ENCODE results near the gene LSM14B. TPM values are rescaled to one million over a fixed set of nuclear protein-coding genes. Genes with fewer than 3 reads are reported as not detected.
A peak's percentile ranks its signal among the peaks of the same experiment; 100 is the strongest.
"Not testable (repeated sequence)": the region's sequence is repeated elsewhere in the genome, so short reads cannot be mapped to it uniquely, and the experiment has no call there.

The LSM14B gene
- polyA plus RNA-seq (2012; ENCODE audit: missing spikeins): 29.3 TPM

- FAIRE-seq: peak; percentile 91
- DNase-seq (ENCODE audit: insufficient read length): peak; percentile 98
- TF ChIP-seq POLR2AphosphoS5 (IDR thresholded peaks at IDR 0.05; ENCODE audit: low read depth, low read length) (no peak), POLR2A (IDR thresholded peaks at IDR 0.05; ENCODE audit: low read depth, low read length) (no peak; the same call in 1 of the 2 replicates), TAF1 (IDR thresholded peaks at IDR 0.05; ENCODE audit: borderline replicate concordance, low read depth, low read length) (no peak; the same call in 1 of the 2 replicates)
These were observed at the start of gene LSM14B for GRCh38 chr20:62121776-62122653. Gene LSM14B (plus strand): TSS chr20:62122475. CDS start chr20:62122667, 192 bp downstream.

GRCh38 chr20:62073323-62073722 lies 49.0 kb upstream of the LSM14B start:
- no peak for TF ChIP-seq TAF1 (IDR thresholded peaks at IDR 0.05; ENCODE audit: borderline replicate concordance, low read depth, low read length)
- TF ChIP-seq POLR2A (IDR thresholded peaks at IDR 0.05; ENCODE audit: low read depth, low read length): no peak
- no peak for TF ChIP-seq POLR2AphosphoS5 (IDR thresholded peaks at IDR 0.05; ENCODE audit: low read depth, low read length)
- DNase-seq (ENCODE audit: insufficient read length) (no peak), FAIRE-seq (no peak)

DNA sequence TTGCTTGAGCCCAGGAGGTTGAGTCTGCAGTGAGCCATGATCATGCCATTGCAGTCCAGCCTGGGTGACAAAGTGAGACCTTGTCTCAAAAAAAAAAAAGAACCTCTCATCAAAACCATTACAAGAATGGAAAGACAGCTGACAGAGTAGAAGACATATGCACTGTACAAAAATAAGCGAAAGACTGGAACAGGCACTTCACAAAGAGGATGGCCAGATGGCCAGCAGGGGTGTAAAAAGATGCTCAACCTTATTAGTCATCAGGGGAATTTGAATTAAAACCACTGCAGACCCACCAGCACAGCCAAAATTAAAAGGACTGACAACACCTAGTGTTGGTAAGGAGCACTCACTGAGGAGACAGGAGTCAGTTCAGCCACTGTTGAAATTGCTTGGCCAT lies 43.1 kb upstream of the LSM14B start:
- no peak for TF ChIP-seq POLR2AphosphoS5 (IDR thresholded peaks at IDR 0.05; ENCODE audit: low read depth, low read length)
- TF ChIP-seq POLR2A (IDR thresholded peaks at IDR 0.05; ENCODE audit: low read depth, low read length): no peak
- no peak for TF ChIP-seq TAF1 (IDR thresholded peaks at IDR 0.05; ENCODE audit: borderline replicate concordance, low read depth, low read length)

DNA sequence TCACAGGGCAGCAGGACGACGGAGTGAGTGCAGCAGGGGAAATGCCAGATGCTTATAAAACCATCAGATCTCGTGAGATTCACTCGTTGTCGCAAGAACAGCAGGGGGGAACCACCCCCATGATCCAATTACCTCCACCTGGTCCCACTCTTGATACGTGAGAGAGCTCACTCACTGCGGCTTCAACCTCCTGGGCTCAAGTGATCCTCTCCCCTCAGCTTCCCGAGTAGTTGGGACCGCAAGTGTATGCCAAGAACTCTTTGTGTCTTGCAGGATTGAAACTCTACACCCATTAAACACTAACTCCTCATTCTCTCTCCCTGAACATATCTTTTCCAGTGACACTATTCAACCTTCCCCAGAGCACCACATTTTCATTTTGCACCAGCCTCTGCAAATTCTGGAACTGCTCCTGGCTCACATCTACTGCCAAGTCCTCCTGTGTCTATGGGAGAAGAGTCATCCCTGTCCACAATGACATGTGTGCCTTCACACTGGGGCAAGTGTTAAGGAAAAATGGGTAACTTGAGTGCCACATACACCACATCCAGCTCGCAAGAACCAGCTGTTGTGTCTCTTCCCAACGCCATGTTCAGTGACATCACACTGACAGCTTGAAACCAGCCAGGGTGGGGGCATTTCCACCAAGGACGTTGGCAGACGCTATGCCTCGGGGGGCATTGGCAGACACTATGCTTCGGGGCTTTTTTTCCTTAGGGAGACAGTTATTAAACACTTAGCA lies 41.9 kb upstream of the LSM14B start:
- DNase-seq (ENCODE audit: insufficient read length) (no peak), FAIRE-seq (no peak)
- TF ChIP-seq POLR2AphosphoS5 (IDR thresholded peaks at IDR 0.05; ENCODE audit: low read depth, low read length) (no peak), TAF1 (IDR thresholded peaks at IDR 0.05; ENCODE audit: borderline replicate concordance, low read depth, low read length) (no peak), POLR2A (IDR thresholded peaks at IDR 0.05; ENCODE audit: low read depth, low read length) (no peak)

More for the DNA sequence above, 43.1 kb upstream of the LSM14B start:
- FAIRE-seq: no peak
- no peak for DNase-seq (ENCODE audit: insufficient read length)

- FAIRE-seq (no peak), DNase-seq (ENCODE audit: insufficient read length) (no peak)
- no peak for TF ChIP-seq POLR2A (IDR thresholded peaks at IDR 0.05; ENCODE audit: low read depth, low read length)
These were observed 39.0 kb upstream of the LSM14B start for GRCh38 chr20:62083312-62083711.

DNA sequence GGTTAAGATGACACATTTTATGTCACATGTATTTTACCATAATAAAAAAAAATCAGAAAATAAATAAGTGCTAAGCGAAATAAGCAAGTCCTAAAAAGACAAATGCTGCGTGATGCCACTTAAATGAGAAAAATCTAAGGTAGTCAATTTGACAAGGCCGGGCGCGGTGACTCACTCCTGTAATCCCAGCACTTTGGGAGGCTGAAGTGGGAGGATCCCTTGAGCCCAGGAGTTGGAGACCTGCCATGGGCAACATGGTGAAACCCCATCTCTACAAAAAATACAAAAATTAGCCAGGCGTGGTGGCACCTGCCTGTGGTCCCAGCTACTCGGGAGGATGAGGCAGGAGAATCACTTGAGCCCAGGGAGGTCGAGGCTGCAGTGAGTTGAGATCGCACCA lies 38.1 kb upstream of the LSM14B start:
- not testable (repeated sequence) for DNase-seq (ENCODE audit: insufficient read length); FAIRE-seq

- TF ChIP-seq TAF1 (IDR thresholded peaks at IDR 0.05; ENCODE audit: borderline replicate concordance, low read depth, low read length): no peak
- no peak for TF ChIP-seq POLR2AphosphoS5 (IDR thresholded peaks at IDR 0.05; ENCODE audit: low read depth, low read length)
- no peak for TF ChIP-seq POLR2A (IDR thresholded peaks at IDR 0.05; ENCODE audit: low read depth, low read length)
- FAIRE-seq (no peak), DNase-seq (ENCODE audit: insufficient read length) (no peak)
These were observed 37.1 kb upstream of the LSM14B start for GRCh38 chr20:62085206-62085605.

DNA sequence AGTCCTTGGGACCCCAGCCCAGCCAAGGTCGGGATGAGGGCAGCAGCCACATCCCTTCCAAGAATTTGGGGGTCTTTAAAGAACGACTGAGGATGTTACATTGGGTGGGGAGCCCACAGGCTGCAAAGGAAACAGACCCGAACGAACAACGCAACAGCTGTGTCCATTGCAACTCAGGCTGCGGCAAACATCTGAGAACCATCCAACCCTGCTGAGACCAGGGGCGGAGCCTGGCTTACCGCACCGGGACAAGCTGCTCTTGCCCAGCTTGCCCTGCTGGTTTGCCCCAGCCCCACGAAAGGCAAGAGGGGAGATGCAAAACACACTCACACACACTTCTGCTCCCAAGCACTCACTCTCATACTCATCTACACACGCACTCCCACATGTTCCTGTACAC lies 35.0 kb upstream of the LSM14B start:
- TF ChIP-seq POLR2AphosphoS5 (IDR thresholded peaks at IDR 0.05; ENCODE audit: low read depth, low read length) (no peak), TAF1 (IDR thresholded peaks at IDR 0.05; ENCODE audit: borderline replicate concordance, low read depth, low read length) (no peak), POLR2A (IDR thresholded peaks at IDR 0.05; ENCODE audit: low read depth, low read length) (no peak)
- DNase-seq (ENCODE audit: insufficient read length): no peak
- FAIRE-seq: no peak

GRCh38 chr20:62087632-62088031 lies 34.6 kb upstream of the LSM14B start:
- DNase-seq (ENCODE audit: insufficient read length) (no peak), FAIRE-seq (no peak)
- TF ChIP-seq TAF1 (IDR thresholded peaks at IDR 0.05; ENCODE audit: borderline replicate concordance, low read depth, low read length): no peak
- no peak for TF ChIP-seq POLR2A (IDR thresholded peaks at IDR 0.05; ENCODE audit: low read depth, low read length)
- no peak for TF ChIP-seq POLR2AphosphoS5 (IDR thresholded peaks at IDR 0.05; ENCODE audit: low read depth, low read length)

GRCh38 chr20:62088258-62089127 lies 33.8 kb upstream of the LSM14B start:
- DNase-seq (ENCODE audit: insufficient read length) (no peak), FAIRE-seq (no peak)
- no peak for TF ChIP-seq TAF1 (IDR thresholded peaks at IDR 0.05; ENCODE audit: borderline replicate concordance, low read depth, low read length)
- no peak for TF ChIP-seq POLR2A (IDR thresholded peaks at IDR 0.05; ENCODE audit: low read depth, low read length)
- TF ChIP-seq POLR2AphosphoS5 (IDR thresholded peaks at IDR 0.05; ENCODE audit: low read depth, low read length): no peak

GRCh38 chr20:62089393-62089792 lies 32.9 kb upstream of the LSM14B start:
- TF ChIP-seq TAF1 (IDR thresholded peaks at IDR 0.05; ENCODE audit: borderline replicate concordance, low read depth, low read length) (no peak), POLR2AphosphoS5 (IDR thresholded peaks at IDR 0.05; ENCODE audit: low read depth, low read length) (no peak), POLR2A (IDR thresholded peaks at IDR 0.05; ENCODE audit: low read depth, low read length) (no peak)
- FAIRE-seq (no peak), DNase-seq (ENCODE audit: insufficient read length) (no peak)
